Activated CD8-positive, alpha-beta T cell treated with anti-CD3 and anti-CD28 coated beads for 36 hours (primary cell): ENCODE data around the gene GLRX3. TPM values are rescaled to one million over a fixed set of nuclear protein-coding genes. Genes with fewer than 3 reads are reported as not detected.

Source experiments
- ATAC-seq: fragments of 200-7000 bp; cut with Tn5 transposase; one replicate; pipeline ENCODE4 v1.10.0; 2021; ENCODE audit warnings: mild to moderate bottlenecking, moderate library complexity
- CTCF ChIA-PET: fragments of 350-600 bp; sonication (Branson Sonifier 250); formaldehyde crosslinking; loops from one replicate; lab custom pipeline; 2021; ENCODE audit warnings: antibody characterized with exemption; lab: Charles Lee
- POLR2A ChIA-PET: fragments of 350-600 bp; sonication (Branson Sonifier 250); formaldehyde crosslinking; loops from one replicate; lab custom pipeline; 2021; ENCODE audit warnings: antibody characterized with exemption; lab: Charles Lee
- DNase-seq: peaks from one replicate; pipeline ENCODE4 v3.0.0-alpha.2; 2020
- H3K27ac Mint-ChIP-seq: one replicate; pipeline ENCODE4 v1.8.0; 2021; ENCODE audit warnings: mild to moderate bottlenecking, mixed read lengths
- H3K27me3 Mint-ChIP-seq: one replicate; pipeline ENCODE4 v1.8.0; 2021; ENCODE audit warnings: mixed read lengths
- H3K36me3 Mint-ChIP-seq: one replicate; pipeline ENCODE4 v1.8.0; 2021; ENCODE audit warnings: low read depth, mixed read lengths
- H3K4me1 Mint-ChIP-seq: one replicate; pipeline ENCODE4 v1.8.0; 2021; ENCODE audit warnings: low read depth, mixed read lengths
- H3K4me3 Mint-ChIP-seq: one replicate; pipeline ENCODE4 v1.8.0; 2021; ENCODE audit warnings: mild to moderate bottlenecking, moderate library complexity, mixed read lengths
- H3K9me3 Mint-ChIP-seq: one replicate; pipeline ENCODE4 v1.8.0; 2021; ENCODE audit warnings: mixed read lengths
- intact Hi-C: fragments of 100-400 bp; cut with micrococcal nuclease; formaldehyde crosslinking; loops from one replicate; pipeline ENCODE4 v1.10.0; 2022
- total RNA-seq, 2 experiments: library from RNA; stranded (reverse); gene quantifications; one replicate each; pipeline ENCODE4 v1.2.3, GENCODE V29; 2021
- TF ChIP-seq, protein P1 (sequence below): fragments of 200-600 bp; IDR thresholded peaks from one replicate; pipeline ENCODE4 v1.8.0; 2022; ENCODE audit warnings: antibody characterized with exemption, mild to moderate bottlenecking

Gene GLRX3
- total RNA-seq, 2 experiments from 2014 or later: 109 to 121 TPM

DNA sequence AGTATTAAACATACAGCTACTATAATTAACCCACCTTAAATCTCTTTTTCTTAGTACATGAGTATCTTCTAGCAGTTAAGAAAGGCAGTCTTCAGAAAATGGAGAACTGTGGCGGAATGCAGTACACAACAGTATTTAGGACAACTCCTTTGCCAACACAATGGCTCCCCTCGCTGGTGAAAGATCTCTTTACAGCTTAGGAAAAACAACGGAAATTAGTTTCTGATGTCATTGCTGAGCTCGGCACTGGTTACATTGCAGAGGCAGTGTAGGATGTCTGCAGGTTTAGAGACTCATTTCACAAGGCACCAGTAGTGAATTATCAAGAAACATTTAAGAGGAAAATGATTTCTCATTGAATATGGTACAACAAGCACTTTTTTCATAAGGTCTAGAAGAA lies 43.4 kb downstream of the GLRX3 start:
- Mint-ChIP-seq H3K27ac (no peak overlapping the region), H3K36me3 (peaks cover 39% of the 10 kb centered on the region), H3K4me3 (no peak overlapping the region), H3K9me3 (no peaks in the 10 kb centered on the region), H3K27me3 (no peaks in the 10 kb centered on the region), H3K4me1 (peaks cover 10% of the 10 kb centered on the region)
- ATAC-seq (peak; percentile 74), DNase-seq (peak; percentile 57)
- intact Hi-C loops: no loop called here
- ChIA-PET CTCF (interaction anchor here (0.6 to 2.1 kb wide), 9 partner anchors 10 to 291 kb away, joined by 3 to 9 read pairs (median 3); partner anchors contain the start of gene C10orf143), POLR2A (interaction anchor here (0.7 kb wide), 1 partner anchor 211 kb away, joined by 3 read pairs; no protein-coding TSS in a partner anchor)
- TF ChIP-seq, protein P1, sequence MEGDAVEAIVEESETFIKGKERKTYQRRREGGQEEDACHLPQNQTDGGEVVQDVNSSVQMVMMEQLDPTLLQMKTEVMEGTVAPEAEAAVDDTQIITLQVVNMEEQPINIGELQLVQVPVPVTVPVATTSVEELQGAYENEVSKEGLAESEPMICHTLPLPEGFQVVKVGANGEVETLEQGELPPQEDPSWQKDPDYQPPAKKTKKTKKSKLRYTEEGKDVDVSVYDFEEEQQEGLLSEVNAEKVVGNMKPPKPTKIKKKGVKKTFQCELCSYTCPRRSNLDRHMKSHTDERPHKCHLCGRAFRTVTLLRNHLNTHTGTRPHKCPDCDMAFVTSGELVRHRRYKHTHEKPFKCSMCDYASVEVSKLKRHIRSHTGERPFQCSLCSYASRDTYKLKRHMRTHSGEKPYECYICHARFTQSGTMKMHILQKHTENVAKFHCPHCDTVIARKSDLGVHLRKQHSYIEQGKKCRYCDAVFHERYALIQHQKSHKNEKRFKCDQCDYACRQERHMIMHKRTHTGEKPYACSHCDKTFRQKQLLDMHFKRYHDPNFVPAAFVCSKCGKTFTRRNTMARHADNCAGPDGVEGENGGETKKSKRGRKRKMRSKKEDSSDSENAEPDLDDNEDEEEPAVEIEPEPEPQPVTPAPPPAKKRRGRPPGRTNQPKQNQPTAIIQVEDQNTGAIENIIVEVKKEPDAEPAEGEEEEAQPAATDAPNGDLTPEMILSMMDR: peak; percentile 59

DNA sequence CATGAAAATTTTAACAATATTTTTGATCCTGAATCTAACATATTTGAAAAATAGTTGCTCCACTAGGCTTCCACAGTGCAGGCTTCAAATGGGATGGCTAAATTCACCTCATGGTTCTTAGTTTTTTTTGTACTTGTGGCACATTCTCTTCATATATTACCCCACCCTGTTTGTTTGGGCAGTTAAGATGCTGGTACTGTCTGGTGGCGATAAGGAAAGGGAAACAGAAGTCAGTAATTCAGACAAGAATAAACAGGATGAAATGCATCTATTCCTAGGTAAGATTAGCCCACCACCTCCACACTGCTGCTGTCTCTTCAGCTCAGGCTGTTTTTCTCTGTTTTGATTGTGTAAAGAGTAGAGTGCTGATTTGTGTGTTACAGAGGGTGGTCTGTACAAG lies 44.2 kb downstream of the GLRX3 start:
- Mint-ChIP-seq H3K27ac (peak overlapping the region; percentile 9), H3K9me3 (no peaks in the 10 kb centered on the region), H3K4me1 (peaks cover 4% of the 10 kb centered on the region), H3K4me3 (no peak overlapping the region), H3K27me3 (no peaks in the 10 kb centered on the region), H3K36me3 (peaks cover 34% of the 10 kb centered on the region)
- no peak for ATAC-seq
- ChIA-PET POLR2A (no interaction called here), CTCF (interaction anchor here (1.3 to 2.1 kb wide), 3 partner anchors 11 to 262 kb away, joined by 3 to 9 read pairs (median 6); no protein-coding TSS in a partner anchor)
- TF ChIP-seq, protein P1: no peak
- DNase-seq: no peak
- intact Hi-C loops: no loop called here

DNA sequence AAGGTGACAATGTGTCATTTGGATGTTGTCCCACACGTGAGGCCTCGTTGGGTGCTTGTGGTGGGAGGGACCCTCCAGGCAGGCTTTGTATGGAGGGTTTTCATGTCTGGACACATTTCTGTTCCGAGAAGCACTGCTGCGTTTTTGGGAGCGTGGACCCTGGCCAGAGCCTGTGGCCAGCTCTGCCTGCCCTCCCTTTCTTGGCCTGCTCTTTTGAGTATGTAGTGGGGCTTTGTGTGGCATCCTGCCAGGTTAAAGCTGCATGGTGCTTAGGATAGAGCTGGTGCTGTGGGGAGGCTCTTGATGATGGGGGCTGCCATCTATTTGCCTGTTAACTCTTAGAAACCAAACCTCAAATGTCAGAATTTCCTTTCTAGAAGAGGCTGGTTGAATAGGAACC lies 45.7 kb downstream of the GLRX3 start:
- Mint-ChIP-seq H3K36me3 (peaks cover 34% of the 10 kb centered on the region), H3K4me3 (no peak overlapping the region), H3K9me3 (no peaks in the 10 kb centered on the region), H3K27ac (no peak overlapping the region), H3K4me1 (peaks cover 4% of the 10 kb centered on the region), H3K27me3 (no peaks in the 10 kb centered on the region)
- DNase-seq: no peak
- no peak for ATAC-seq
- POLR2A ChIA-PET: no interaction called here
- intact Hi-C loops: no loop called here
- CTCF ChIA-PET: no interaction called here
- TF ChIP-seq, protein P1: no peak

DNA sequence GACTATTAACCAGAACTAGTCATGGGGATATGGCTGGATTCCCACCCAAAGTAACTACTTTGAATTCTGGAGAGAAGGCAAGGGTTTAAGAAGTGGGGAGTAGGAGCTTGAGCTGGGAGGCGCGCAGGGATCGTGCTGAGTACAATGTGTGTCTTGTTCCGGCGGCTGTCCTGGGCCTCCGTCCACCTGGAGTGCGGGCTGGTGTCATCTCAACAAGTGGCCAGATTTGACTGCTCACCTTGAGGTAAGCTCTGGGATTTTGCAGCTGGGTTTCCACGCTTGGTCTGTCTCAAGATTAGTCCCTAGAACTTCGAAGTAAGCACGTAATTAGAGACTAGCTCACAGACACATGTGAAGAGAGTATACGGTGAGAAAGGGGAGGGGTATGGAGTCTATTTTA lies 49.4 kb downstream of the GLRX3 start:
- Mint-ChIP-seq H3K9me3 (no peaks in the 10 kb centered on the region), H3K4me1 (no peaks in the 10 kb centered on the region), H3K27ac (no peak overlapping the region), H3K4me3 (no peak overlapping the region), H3K27me3 (no peaks in the 10 kb centered on the region), H3K36me3 (peaks cover 25% of the 10 kb centered on the region)
- intact Hi-C loops: no loop called here
- no peak for ATAC-seq
- TF ChIP-seq, protein P1: no peak
- POLR2A ChIA-PET: interaction anchor here (0.6 kb wide), 1 partner anchor 1976 kb away, joined by 4 read pairs; no protein-coding TSS in a partner anchor
- CTCF ChIA-PET: no interaction called here
- DNase-seq: no peak

DNA sequence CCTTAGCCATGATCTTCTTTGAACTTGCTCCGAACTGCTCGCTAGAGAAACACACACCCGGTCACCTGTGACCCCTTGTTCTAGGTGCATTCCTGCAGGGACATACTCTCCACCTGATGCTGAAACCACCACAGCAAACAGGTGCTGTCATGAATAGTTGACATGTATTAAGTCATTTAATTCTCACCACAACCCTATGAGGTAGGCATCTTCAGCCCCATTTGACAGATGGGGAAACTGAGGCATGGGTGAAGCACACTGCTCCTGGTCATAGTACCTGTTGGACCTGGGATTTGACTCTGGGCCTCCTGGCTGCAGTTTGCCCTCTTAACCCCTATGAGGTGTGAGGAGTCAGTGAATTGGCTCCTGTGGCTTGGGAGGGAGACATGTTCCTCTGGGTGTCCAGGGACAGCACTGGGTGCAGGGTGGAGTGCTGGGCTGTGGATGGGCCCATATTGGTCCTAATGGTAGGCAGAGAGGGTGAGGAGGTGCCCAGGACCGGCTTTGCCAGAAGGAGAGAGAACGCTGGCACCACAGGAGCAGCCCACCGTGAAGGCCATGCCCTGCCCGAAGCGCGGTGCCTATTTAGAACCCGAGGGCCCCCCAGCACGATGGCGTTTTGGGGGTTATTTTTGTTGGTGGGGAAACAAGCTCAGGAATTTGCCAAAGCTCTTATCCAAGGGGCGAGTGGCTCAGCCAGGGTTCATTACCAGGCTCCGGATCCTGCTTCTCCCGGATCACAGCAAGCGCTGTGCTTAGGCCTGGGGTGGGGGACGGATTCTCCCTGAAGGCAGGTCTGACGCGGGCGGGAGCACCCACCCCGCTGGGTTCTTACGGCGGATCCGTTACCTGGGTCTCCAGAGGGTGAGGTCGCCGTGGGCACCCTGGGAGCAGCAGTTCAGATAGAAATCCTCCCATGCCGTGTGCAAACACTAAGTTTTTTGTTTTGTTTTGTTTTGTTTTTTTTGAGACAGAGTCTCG lies 52.3 kb downstream of the GLRX3 start:
- TF ChIP-seq, protein P1: no peak
- ChIA-PET CTCF (interaction anchor here (1.0 to 1.3 kb wide), 3 partner anchors 97 to 444 kb away, joined by 3 to 4 read pairs (median 3); no protein-coding TSS in a partner anchor), POLR2A (no interaction called here)
- Mint-ChIP-seq H3K4me1 (no peaks in the 10 kb centered on the region), H3K9me3 (no peaks in the 10 kb centered on the region), H3K4me3 (no peak overlapping the region), H3K27ac (no peak overlapping the region), H3K27me3 (peaks cover 5% of the 10 kb centered on the region), H3K36me3 (peaks cover 11% of the 10 kb centered on the region)
- ATAC-seq (no peak), DNase-seq (no peak)
- intact Hi-C loops: no loop called here
